ENCODE data around the gene TMEM30A.

Gene TMEM30A

GRCh38 chr6:75305573-75305972 is 21.0 kb upstream of the TMEM30A start:
- H3K4me2 ChIP-seq (ENCODE audit: low read depth, low read length, poor library complexity, severe bottlenecking), result no peak overlapping the region
- no peaks in the 10 kb centered on the region for H3K9me3 ChIP-seq (ENCODE audit: insufficient read depth, low read length)
- H2AFZ ChIP-seq (ENCODE audit: low read depth, low read length, severe bottlenecking), result no peak overlapping the region
- no peaks in the 10 kb centered on the region for H3K36me3 ChIP-seq (ENCODE audit: low read length)
- no peak overlapping the region for H3K4me3 ChIP-seq (ENCODE audit: insufficient read depth, low read length, poor library complexity, severe bottlenecking)
- no peaks in the 10 kb centered on the region for H3K79me2 ChIP-seq (ENCODE audit: insufficient read depth, low read length)
- no peak overlapping the region for H3K9ac ChIP-seq (ENCODE audit: low read length)
- no peaks in the 10 kb centered on the region for H3F3A ChIP-seq (ENCODE audit: insufficient read depth)
- H4K20me1 ChIP-seq (ENCODE audit: low read depth, low read length), result no peaks in the 10 kb centered on the region
- no peaks in the 10 kb centered on the region for H3K9me2 ChIP-seq (replicated peaks; ENCODE audit: insufficient read depth, low read length)
- no peak overlapping the region for H3K27ac ChIP-seq (ENCODE audit: low read depth, low read length)
- TF ChIP-seq EZH2phosphoT487 (conservative IDR thresholded peaks at IDR 0.05; ENCODE audit: low read length), result no peak
- no peak for TF ChIP-seq CTCF (IDR thresholded peaks at IDR 0.05; ENCODE audit: insufficient read depth, low read length, poor library complexity, severe bottlenecking)
- no peaks in the 10 kb centered on the region for H3K27me3 ChIP-seq (ENCODE audit: low read length)

- Histone ChIP-seq H3K9me2 (replicated peaks; ENCODE audit: insufficient read depth, low read length) (no peaks in the 10 kb centered on the region), H3K27me3 (ENCODE audit: low read length) (no peaks in the 10 kb centered on the region), H3K9me3 (ENCODE audit: insufficient read depth, low read length) (no peaks in the 10 kb centered on the region), H3K79me2 (ENCODE audit: insufficient read depth, low read length) (no peaks in the 10 kb centered on the region), H3K4me2 (ENCODE audit: low read depth, low read length, poor library complexity, severe bottlenecking) (no peak overlapping the region), H3F3A (ENCODE audit: insufficient read depth) (no peaks in the 10 kb centered on the region), H4K20me1 (ENCODE audit: low read depth, low read length) (no peaks in the 10 kb centered on the region), H3K36me3 (ENCODE audit: low read length) (no peaks in the 10 kb centered on the region), H3K4me3 (ENCODE audit: insufficient read depth, low read length, poor library complexity, severe bottlenecking) (no peak overlapping the region), H3K9ac (ENCODE audit: low read length) (no peak overlapping the region), H2AFZ (ENCODE audit: low read depth, low read length, severe bottlenecking) (no peak overlapping the region), H3K27ac (ENCODE audit: low read depth, low read length) (no peak overlapping the region)
- TF ChIP-seq EZH2phosphoT487 (conservative IDR thresholded peaks at IDR 0.05; ENCODE audit: low read length), result no peak
- TF ChIP-seq CTCF (IDR thresholded peaks at IDR 0.05; ENCODE audit: insufficient read depth, low read length, poor library complexity, severe bottlenecking), result no peak
Observed at GRCh38 chr6:75302280-75302679, 17.7 kb upstream of the TMEM30A start.

GRCh38 chr6:75301537-75301936 is 16.9 kb upstream of the TMEM30A start:
- no peak overlapping the region for H3K27ac ChIP-seq (ENCODE audit: low read depth, low read length)
- H3K27me3 ChIP-seq (ENCODE audit: low read length), result no peaks in the 10 kb centered on the region
- no peak overlapping the region for H3K9ac ChIP-seq (ENCODE audit: low read length)
- H3K4me3 ChIP-seq (ENCODE audit: insufficient read depth, low read length, poor library complexity, severe bottlenecking), result no peak overlapping the region
- no peaks in the 10 kb centered on the region for H3K9me2 ChIP-seq (replicated peaks; ENCODE audit: insufficient read depth, low read length)
- TF ChIP-seq CTCF (IDR thresholded peaks at IDR 0.05; ENCODE audit: insufficient read depth, low read length, poor library complexity, severe bottlenecking), result no peak
- no peak for TF ChIP-seq EZH2phosphoT487 (conservative IDR thresholded peaks at IDR 0.05; ENCODE audit: low read length)
- H4K20me1 ChIP-seq (ENCODE audit: low read depth, low read length), result no peaks in the 10 kb centered on the region
- H2AFZ ChIP-seq (ENCODE audit: low read depth, low read length, severe bottlenecking), result no peak overlapping the region
- no peak overlapping the region for H3K4me2 ChIP-seq (ENCODE audit: low read depth, low read length, poor library complexity, severe bottlenecking)
- H3F3A ChIP-seq (ENCODE audit: insufficient read depth), result no peaks in the 10 kb centered on the region
- H3K9me3 ChIP-seq (ENCODE audit: insufficient read depth, low read length), result no peaks in the 10 kb centered on the region
- H3K36me3 ChIP-seq (ENCODE audit: low read length), result no peaks in the 10 kb centered on the region
- H3K79me2 ChIP-seq (ENCODE audit: insufficient read depth, low read length), result no peaks in the 10 kb centered on the region
